Hematopoietic multipotent progenitor cell treated with erythropoietin and hydrocortisone succinate and interleukin-3 and kit ligand, for 15 days (in vitro differentiated cells): ENCODE results near the gene DNAJC5.
"Not testable (repeated sequence)": the region's sequence is repeated elsewhere in the genome, so short reads cannot be mapped to it uniquely, and the experiment has no call there.

Experiments
- DNase-seq: peaks from one replicate; pipeline ENCODE4 v3.0.0-alpha.2; 2015; ENCODE audit warnings: low spot score

DNAJC5 gene

DNA sequence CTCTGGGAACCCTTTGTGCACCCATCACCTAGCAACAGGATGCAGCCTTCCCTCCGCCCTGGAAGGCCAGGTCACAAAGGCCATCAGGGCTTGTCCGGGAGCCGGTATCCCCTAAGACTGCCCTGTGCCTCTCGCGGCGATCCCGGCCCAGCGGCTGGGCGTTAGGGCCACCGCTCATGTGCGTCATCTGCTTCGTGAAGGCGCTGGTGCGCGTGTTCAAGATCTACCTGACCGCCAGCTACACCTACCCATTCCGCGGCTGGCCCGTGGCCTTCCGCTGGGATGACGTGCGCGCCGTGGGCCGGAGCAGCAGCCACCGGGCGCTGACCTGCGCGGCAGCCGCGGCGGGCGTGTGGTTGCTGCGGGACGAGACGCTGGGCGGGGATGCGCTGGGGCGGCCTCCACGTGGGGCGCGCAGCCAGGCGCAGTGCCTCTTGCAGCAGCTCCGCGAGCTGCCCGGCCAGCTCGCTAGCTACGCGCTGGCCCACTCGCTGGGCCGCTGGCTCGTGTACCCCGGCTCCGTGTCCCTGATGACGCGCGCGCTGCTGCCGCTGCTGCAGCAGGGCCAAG lies 33.5 kb upstream of the DNAJC5 start, which contains the start of gene ABHD16B:
Gene ABHD16B, plus strand, starts transcription at position 134 of the 570 bp plus-strand sequence. Its CDS starts 43 bp downstream, at position 177.
- DNase-seq, result no peak

GRCh38 chr20:63861981-63862901 lies 32.7 kb upstream of the DNAJC5 start:
- no peak for DNase-seq

GRCh38 chr20:63863021-63863797 lies 31.7 kb upstream of the DNAJC5 start:
- no peak for DNase-seq

DNA sequence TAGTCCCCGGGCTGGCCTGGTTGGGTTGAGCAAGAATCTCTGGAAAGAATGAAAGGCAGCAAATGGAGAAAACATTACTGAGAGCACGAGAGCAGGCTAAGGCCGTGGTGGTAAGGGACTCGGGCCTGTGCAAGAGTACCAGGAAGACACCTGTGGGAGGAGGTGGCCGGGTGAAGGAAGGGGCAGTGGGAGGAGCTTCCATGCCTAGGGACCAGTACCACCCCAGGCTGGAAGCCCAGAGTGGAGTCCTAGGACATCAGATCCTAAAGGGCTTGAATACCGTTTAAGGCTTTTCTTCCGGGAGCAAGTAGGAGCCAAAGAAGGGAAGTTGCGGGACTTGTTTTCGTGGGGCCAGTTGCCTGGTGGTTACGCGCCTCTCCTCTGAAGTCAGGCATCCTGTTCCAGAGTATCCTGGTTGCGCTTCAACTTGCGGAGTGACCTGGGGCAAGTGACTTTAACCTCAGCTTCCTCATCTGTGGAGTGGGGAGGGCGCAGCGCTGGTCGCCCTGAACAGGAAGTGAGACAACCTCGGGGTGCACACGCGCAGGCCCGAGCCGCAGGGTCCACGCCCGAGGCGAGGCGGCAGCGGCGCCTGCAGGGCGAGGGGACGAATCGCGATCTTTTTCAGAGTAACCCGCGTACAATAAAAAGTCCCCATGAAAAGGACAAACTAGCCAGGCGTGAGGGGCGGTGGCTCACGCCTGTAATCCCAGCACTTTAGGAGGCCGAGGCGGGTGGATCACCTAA lies 31.0 kb upstream of the DNAJC5 start:
- DNase-seq, result peak; percentile 71

DNA sequence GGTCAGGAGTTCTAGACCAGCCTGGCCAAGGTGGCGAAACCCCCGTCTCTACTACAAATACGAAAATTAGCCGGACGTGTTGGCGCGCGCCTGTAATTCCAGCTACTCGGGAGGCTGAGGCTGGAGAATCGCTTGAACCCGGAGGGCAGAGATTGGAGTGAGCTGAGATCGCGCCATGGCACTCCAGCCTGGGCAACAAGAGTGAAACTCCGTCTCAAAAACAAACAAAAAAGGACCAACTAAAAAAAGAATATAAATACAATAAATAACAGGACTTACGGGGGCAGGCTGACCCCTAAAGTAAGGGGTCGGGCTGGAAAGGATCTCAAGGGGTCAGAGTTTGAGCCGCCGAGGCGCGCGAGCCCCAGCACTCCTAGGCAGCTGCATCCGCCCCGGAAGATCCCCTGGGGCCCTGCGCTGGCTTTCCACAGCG lies 30.4 kb upstream of the DNAJC5 start:
- no peak for DNase-seq

GRCh38 chr20:63864978-63865640 lies 29.8 kb upstream of the DNAJC5 start, which contains the start of gene TPD52L2:
Gene TPD52L2, plus strand, starts transcription at chr20:63865270. Its CDS starts 96 bp downstream, at chr20:63865366.
- DNase-seq, result peak; percentile 98

GRCh38 chr20:63867042-63867441 lies 27.9 kb upstream of the DNAJC5 start:
- DNase-seq, result not testable (repeated sequence)

DNA sequence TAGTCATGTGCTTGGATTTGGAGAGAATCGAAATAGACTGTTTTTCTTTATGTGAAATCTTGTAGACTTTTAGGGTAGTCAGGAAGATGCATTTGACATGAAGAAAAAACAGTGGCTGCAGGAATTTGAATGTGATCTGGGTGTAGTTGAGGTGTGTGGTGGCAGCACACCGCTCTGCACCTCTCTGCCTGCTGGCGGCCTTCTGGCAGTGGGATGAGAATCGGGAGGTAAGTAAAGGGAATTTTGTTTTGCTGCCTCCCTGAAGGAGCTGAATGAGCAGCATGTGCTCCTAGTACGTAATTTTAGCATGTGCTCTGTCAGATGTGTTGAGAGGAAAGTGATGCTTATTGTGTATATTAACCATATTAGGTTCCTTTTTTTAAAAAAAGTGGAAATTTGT lies 26.7 kb upstream of the DNAJC5 start:
- no peak for DNase-seq

DNA sequence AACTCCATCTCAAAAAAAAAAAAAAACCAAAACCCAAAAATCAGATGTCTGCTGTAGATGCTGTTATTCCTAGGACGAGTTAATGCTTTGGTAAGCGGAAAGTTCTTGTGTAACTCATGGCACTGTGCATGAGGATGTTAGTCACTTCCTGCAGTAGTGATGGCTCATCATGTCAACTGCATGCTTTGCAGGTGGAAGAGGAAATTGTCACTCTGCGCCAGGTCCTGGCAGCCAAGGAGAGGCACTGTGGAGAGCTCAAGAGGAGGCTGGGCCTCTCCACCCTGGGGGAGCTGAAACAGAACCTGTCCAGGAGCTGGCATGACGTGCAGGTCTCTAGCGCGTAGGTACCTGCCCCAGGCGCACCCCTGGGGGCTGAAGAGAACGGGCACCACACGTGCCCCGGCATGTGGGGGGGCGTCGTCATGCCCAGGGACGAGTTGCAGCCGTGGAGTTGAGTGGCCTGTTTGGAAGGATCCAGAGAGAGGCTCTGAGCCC lies 21.4 kb upstream of the DNAJC5 start:
- DNase-seq, result no peak

- DNase-seq, result not testable (repeated sequence)
Observed at GRCh38 chr20:63874241-63874640, 20.7 kb upstream of the DNAJC5 start.

- no peak for DNase-seq
Observed at GRCh38 chr20:63876489-63877036, 18.4 kb upstream of the DNAJC5 start.

- DNase-seq, result no peak
Observed at GRCh38 chr20:63877755-63878470, 17.0 kb upstream of the DNAJC5 start.

DNA sequence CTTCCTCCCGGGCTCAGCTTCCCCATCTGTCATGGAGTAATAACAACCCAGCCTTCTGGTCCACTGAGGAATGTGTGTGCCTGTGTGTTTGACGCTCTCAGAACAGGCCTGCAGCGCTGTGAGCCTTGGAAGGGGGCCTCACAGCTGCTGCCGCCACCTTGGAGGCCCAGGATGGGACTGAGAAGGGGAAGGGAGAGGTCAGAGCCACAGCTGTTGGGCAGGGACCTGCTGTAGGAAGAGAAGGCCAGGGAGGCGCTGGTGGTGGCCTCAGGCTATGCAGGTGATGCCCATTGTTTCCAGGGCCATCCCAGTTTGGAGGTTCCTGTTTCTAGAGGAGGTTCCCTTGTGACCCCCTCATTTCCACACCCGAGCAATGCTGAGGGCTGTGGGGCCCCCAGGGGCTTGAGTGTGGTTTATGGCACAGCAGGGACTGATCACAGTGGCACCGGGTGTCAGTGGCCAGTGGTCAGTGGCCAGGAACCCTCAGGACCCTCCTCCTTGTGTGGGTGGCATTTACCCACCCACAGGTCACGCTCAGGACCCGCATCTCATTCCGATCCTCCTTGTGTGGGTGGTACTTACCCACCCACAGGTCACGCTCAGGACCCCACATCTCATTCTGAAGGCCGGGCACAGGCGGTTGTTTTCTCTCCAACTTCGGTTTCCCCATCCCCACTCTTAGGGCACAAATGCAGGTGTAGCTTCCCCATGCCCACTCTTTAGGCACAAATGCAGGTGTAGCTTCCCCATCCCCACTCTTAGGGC lies 15.8 kb upstream of the DNAJC5 start:
- DNase-seq, result no peak

- DNase-seq, result not testable (repeated sequence)
Observed at GRCh38 chr20:63880901-63881300, 14.0 kb upstream of the DNAJC5 start.

DNA sequence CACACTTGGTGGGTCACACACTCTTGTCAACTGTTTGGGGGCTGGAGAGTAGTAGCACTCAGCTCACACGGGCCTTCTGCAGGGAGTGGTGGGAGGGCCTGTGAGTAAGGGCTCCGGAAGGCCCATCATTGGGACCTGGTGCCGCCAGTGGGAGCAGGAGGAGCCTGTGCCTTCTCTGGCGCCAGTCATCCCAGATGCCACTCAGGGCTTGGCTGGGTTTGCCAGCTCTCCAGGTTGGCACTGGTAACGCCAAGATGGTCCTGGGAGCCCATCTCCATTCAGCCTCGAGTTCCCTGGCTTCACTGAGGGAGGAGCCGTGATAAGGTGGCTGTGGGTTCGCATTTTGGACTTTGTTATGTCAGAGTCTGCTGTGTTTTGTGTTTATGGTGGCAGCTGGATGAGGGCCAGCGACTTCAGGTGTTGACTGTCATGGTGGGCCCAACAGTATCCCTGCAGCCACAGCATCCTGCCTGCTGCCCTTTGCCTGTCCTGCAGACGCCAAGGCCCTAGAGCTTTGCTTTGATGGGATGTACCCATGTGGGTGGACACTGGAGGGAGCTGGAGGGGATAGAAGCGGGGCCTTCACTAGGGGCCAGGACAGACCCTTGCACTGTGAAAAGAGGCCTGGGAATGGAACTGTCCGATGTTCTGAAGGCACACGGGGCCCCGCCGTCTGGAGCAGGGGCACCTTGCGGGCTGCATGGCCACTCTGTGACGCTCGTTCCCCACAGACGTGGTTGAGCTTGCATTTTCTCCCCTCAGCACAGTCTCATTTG lies 13.3 kb upstream of the DNAJC5 start:
- DNase-seq, result no peak

DNA sequence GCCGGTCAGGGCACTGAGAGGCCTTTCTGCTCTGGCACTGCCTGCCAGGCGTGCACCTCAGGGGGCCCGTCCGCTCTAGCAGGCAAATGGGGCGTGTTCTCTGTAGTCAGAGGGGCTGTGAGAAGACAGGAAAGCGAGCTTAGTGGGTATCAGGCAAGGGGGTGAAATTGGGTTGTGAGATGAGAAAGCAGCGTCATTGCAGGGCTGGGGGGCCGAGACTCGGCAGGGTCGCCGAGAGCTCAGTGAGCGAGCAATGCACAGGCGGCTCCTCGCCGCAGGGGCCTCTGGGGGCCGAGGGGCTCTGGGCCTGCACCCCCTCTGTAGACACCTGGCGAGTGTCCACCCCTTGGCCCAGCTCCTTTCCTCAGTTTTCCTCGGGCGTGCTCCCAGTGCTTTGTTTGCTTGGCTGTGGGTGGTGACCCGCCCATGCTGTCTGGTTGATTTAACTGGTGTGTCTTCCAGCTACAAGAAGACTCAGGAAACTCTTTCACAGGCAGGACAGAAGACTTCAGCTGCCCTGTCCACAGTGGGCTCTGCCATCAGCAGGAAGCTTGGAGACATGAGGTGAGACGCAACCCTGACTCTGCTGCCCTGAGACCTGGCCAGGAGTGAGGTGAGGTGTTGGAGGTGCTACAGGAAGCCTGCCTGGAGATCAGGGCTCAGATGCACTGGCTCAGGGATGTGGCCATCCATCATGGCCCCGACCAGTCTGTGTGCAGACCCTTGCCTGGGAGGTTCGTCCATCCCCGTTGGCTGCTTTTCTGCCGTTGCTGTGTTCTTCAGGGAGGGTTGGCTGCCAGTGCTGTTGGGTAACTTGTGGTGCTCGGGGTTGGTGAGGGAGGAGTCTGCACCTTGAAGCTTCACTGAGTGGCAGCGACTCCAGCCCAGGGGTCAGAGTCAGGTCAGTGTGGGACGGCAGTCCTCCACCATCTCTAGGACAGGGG lies 12.4 kb upstream of the DNAJC5 start:
- DNase-seq, result no peak

GRCh38 chr20:63883201-63883593 lies 11.7 kb upstream of the DNAJC5 start:
- no peak for DNase-seq
